Calu3 (cell line): ENCODE measurements around the gene UBE2S. TPM values are rescaled to one million over a fixed set of nuclear protein-coding genes. Genes with fewer than 3 reads are reported as not detected.

ENCODE experiments used
- BruUV-seq: library from RNA; stranded (reverse); fragments of 400-500 nt; replicated peaks from 2 replicates; lab custom pipeline; 2021; lab: Mats Ljungman, UMichigan
- CTCF ChIA-PET: fragments of 300-600 bp; sonication (Branson Sonifier 250); formaldehyde crosslinking; loops from one replicate; lab custom pipeline; 2022; ENCODE audit warnings: antibody characterized with exemption; lab: Charles Lee
- DNase-seq: peaks from one replicate; pipeline ENCODE4 v3.0.0; 2022
- H3K27ac Mint-ChIP-seq: one replicate; pipeline ENCODE4 v1.8.0; 2022; ENCODE audit warnings: mixed read lengths; ENCODE audit not compliant: unreplicated experiment
- H3K27me3 Mint-ChIP-seq: one replicate; pipeline ENCODE4 v1.8.0; 2022; ENCODE audit warnings: mixed read lengths; ENCODE audit not compliant: unreplicated experiment
- H3K36me3 Mint-ChIP-seq: one replicate; pipeline ENCODE4 v1.8.0; 2022; ENCODE audit warnings: mild to moderate bottlenecking, moderate library complexity, mixed read lengths; ENCODE audit not compliant: insufficient read depth, unreplicated experiment
- H3K4me1 Mint-ChIP-seq: one replicate; pipeline ENCODE4 v1.8.0; 2022; ENCODE audit warnings: mild to moderate bottlenecking, low read depth, mixed read lengths; ENCODE audit not compliant: unreplicated experiment
- H3K4me3 Mint-ChIP-seq: one replicate; pipeline ENCODE4 v1.8.0; 2022; ENCODE audit warnings: mild to moderate bottlenecking, low read depth, moderate library complexity, mixed read lengths; ENCODE audit not compliant: unreplicated experiment
- H3K9me3 Mint-ChIP-seq: one replicate; pipeline ENCODE4 v1.8.0; 2022; ENCODE audit warnings: low read depth, mixed read lengths; ENCODE audit not compliant: unreplicated experiment
- CTCF ChIP-seq: fragments of 200-600 bp; IDR thresholded peaks from one replicate; pipeline ENCODE4 v1.8.0; 2022; ENCODE audit warnings: antibody characterized with exemption; ENCODE audit not compliant: unreplicated experiment
- intact Hi-C: fragments of 100-400 bp; cut with micrococcal nuclease; formaldehyde crosslinking; loops from one replicate; pipeline ENCODE4 v1.10.0; 2022; ENCODE audit not compliant: unreplicated experiment
- total RNA-seq: library from RNA; stranded (reverse); gene quantifications from 2 replicates; pipeline ENCODE4 v1.2.3, GENCODE V29; 2022

The UBE2S gene
- total RNA-seq, 1 experiment from 2014 or later = 287 TPM

DNA sequence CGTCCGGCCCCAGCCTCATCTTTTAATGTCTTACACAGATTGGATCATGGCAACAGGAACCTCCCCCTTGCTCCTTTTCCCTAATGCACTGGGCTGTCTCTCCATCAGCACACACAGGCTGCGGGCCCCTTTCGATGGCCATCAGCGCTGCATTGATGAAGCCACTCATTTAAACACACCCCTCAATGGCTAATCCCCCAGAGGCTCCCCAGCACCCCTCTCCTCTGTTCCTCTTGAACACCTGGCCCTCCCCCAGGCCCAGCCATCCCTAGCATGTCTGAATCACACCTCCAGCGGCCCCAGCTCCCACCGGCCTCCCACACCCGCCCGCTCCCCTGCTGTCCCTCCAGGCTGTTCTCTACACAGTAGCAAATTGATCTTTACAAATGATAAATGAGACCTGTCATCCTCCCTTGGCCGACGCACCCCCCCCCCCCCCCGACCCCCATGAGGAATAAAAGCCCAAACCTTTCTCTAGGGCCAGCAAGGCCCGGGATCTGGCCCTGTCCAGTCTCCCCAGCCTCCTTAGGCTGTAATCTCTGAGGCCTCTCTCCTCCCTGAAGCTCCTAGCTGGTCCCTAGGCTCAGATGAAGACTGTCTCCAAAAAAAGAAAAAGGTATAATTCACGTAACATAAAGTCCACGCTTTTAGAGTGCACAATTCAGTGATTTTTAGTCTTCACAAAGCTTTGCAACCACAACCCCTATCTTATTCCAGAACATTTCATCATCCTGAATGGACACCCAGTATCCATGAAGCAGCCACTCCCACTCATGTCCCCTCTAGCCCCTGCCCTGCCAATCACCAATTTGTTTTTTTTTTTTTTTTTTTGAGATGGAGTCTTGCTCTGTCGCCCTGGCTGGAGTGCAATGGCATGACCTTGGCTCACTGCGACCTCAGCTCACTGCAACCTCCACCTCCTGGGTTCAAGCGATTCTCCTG lies 14.5 kb downstream of the UBE2S start:
- Mint-ChIP-seq H3K27me3 (no peaks in the 10 kb centered on the region), H3K4me3 (no peak overlapping the region), H3K4me1 (peaks cover 17% of the 10 kb centered on the region), H3K27ac (peak overlapping the region; percentile 43), H3K9me3 (no peaks in the 10 kb centered on the region), H3K36me3 (peaks cover 61% of the 10 kb centered on the region)
- DNase-seq = no peak
- no TSS peak for BruUV-seq
- intact Hi-C loops = no loop called here
- no peak for TF ChIP-seq CTCF
- CTCF ChIA-PET = interaction anchor here (0.7 kb wide), 1 partner anchor 13 kb away, joined by 6 read pairs; no protein-coding TSS in a partner anchor

- H3K4me1 Mint-ChIP-seq = peaks cover 26% of the 10 kb centered on the region
These were observed 15.6 kb downstream of the UBE2S start for GRCh38 chr19:55391702-55392615.

DNA sequence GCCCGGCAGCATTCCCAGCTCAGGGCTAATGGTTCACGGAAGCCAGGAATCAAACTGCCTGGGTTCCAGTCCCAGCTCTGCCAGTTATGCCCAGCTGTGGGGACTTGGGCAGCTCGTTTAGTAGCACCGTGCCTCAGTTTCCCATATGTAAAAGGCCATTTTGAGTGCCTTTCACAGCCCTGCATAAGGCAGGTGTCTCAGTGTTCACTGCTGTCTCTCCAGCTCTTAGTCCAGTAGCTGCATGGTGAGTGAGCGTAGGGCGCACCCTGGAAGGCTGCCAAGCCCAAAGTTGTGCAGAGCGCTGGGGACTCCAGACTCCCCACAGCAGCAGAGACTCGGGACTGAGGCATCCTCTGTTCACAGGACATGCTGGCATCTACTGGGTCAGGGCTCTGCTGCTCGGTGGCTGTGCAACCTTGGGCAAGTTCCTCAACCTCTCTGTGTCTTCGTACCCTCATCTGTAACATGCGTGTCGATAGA lies 16.4 kb downstream of the UBE2S start:
- TF ChIP-seq CTCF = no peak
- H3K4me3 Mint-ChIP-seq = no peak overlapping the region

More at GRCh38 chr19:55391702-55392615, 15.6 kb downstream of the UBE2S start:
- intact Hi-C loops = no loop called here
- peaks cover 68% of the 10 kb centered on the region for H3K36me3 Mint-ChIP-seq
- CTCF ChIA-PET = no interaction called here
- no peaks in the 10 kb centered on the region for H3K9me3 Mint-ChIP-seq
- TF ChIP-seq CTCF = no peak
- H3K27ac Mint-ChIP-seq = peak overlapping the region; percentile 52
- no TSS peak for BruUV-seq
- no peak for DNase-seq
- H3K4me3 Mint-ChIP-seq = no peak overlapping the region
- H3K27me3 Mint-ChIP-seq = no peaks in the 10 kb centered on the region

GRCh38 chr19:55390461-55390880 lies 17.1 kb downstream of the UBE2S start:
- H3K27ac Mint-ChIP-seq = no peak overlapping the region
- TF ChIP-seq CTCF = no peak

More for the DNA sequence above, 16.4 kb downstream of the UBE2S start:
- CTCF ChIA-PET = no interaction called here
- DNase-seq = no peak
- no peaks in the 10 kb centered on the region for H3K9me3 Mint-ChIP-seq
- peaks cover 75% of the 10 kb centered on the region for H3K36me3 Mint-ChIP-seq
- H3K27ac Mint-ChIP-seq = no peak overlapping the region
- H3K27me3 Mint-ChIP-seq = no peaks in the 10 kb centered on the region
- no TSS peak for BruUV-seq
- intact Hi-C loops = no loop called here
- peaks cover 31% of the 10 kb centered on the region for H3K4me1 Mint-ChIP-seq

More at GRCh38 chr19:55390461-55390880, 17.1 kb downstream of the UBE2S start:
- H3K4me3 Mint-ChIP-seq = no peak overlapping the region
- H3K36me3 Mint-ChIP-seq = peaks cover 83% of the 10 kb centered on the region
- intact Hi-C loops = no loop called here
- CTCF ChIA-PET = no interaction called here
- H3K9me3 Mint-ChIP-seq = no peaks in the 10 kb centered on the region
- H3K4me1 Mint-ChIP-seq = peaks cover 31% of the 10 kb centered on the region
- no peak for DNase-seq
- no peaks in the 10 kb centered on the region for H3K27me3 Mint-ChIP-seq
- BruUV-seq = no TSS peak
